Choroid plexus epithelial cell (primary cell): ENCODE data around the gene WIF1.

Experiments
- DNase-seq: peaks from one replicate; pipeline ENCODE4 v3.0.0-alpha.2; 2010; ENCODE audit warnings: low read depth
- H3K4me3 ChIP-seq: 2 replicates; pipeline ENCODE4 v1.5.1; 2011; ENCODE audit warnings: low read depth, mild to moderate bottlenecking, control low read depth, low read length, moderate library complexity
- CTCF ChIP-seq: conservative IDR thresholded peaks from 2 replicates; pipeline ENCODE4 v1.5.1; 2011; ENCODE audit warnings: low read depth, mild to moderate bottlenecking, control low read depth, inconsistent platforms, low read length, moderate library complexity

Gene WIF1

GRCh38 chr12:65082406-65082805 lies 38.7 kb downstream of the WIF1 start:
- no peak overlapping the region for H3K4me3 ChIP-seq
- DNase-seq, result no peak
- no peak for TF ChIP-seq CTCF

- no peak for TF ChIP-seq CTCF
These were observed 39.6 kb downstream of the WIF1 start for GRCh38 chr12:65081496-65081895.

GRCh38 chr12:65074932-65075331 lies 46.2 kb downstream of the WIF1 start:
- DNase-seq, result no peak
- no peak for TF ChIP-seq CTCF
- H3K4me3 ChIP-seq, result no peak overlapping the region

More at GRCh38 chr12:65081496-65081895, 39.6 kb downstream of the WIF1 start:
- no peak for DNase-seq
- no peak overlapping the region for H3K4me3 ChIP-seq

GRCh38 chr12:65069336-65069735 lies 51.8 kb downstream of the WIF1 start:
- H3K4me3 ChIP-seq, result no peak overlapping the region
- TF ChIP-seq CTCF, result no peak
- DNase-seq, result no peak

GRCh38 chr12:65067383-65067782 lies 53.7 kb downstream of the WIF1 start:
- H3K4me3 ChIP-seq, result no peak overlapping the region
- DNase-seq, result no peak
- TF ChIP-seq CTCF, result no peak

- TF ChIP-seq CTCF, result no peak
- DNase-seq, result no peak
- no peak overlapping the region for H3K4me3 ChIP-seq
These were observed 65.2 kb downstream of the WIF1 start for GRCh38 chr12:65055859-65056258.

- no peak for TF ChIP-seq CTCF
- no peak for DNase-seq
- no peak overlapping the region for H3K4me3 ChIP-seq
These were observed 69.9 kb downstream of the WIF1 start for GRCh38 chr12:65051218-65051617.
